DOHH2 (cell line): ENCODE data around the gene MACROD2.

Experiments used
- EZH2phosphoT487 ChIP-seq: fragments of 200-600 bp; sonication (generic); IDR thresholded peaks from 2 replicates; pipeline ENCODE4 v1.6.1; 2017; ENCODE audit warnings: borderline replicate concordance, mild to moderate bottlenecking, antibody characterized with exemption, low read length, moderate library complexity, mixed read lengths
- TF ChIP-seq, protein P1 (sequence below): fragments of 200-600 bp; sonication (generic); IDR thresholded peaks from one replicate; pipeline ENCODE4 v1.5.1; 2014; ENCODE audit warnings: antibody characterized with exemption, mild to moderate bottlenecking, low read depth, low read length; ENCODE audit not compliant: poor library complexity, severe bottlenecking

DNA sequence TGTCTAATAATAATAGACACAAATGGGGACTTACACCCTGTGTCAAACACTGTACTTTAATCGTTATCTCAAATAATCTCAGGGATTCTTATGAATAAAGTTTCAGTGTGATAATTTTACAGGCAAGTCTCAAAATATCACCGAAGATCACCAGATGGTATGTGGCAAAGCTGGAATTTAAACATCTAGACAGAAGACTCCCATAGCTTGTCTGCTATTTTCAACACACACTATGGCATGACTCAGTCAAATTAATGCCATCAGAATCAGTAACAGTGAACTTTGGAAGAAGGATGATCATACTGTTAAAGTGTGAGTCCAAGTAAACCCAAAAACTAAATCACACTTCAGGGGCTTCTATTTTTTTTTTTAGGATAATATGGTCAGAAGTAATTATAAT lies 1209.7 kb downstream of the MACROD2 start:
- TF ChIP-seq, protein P1, sequence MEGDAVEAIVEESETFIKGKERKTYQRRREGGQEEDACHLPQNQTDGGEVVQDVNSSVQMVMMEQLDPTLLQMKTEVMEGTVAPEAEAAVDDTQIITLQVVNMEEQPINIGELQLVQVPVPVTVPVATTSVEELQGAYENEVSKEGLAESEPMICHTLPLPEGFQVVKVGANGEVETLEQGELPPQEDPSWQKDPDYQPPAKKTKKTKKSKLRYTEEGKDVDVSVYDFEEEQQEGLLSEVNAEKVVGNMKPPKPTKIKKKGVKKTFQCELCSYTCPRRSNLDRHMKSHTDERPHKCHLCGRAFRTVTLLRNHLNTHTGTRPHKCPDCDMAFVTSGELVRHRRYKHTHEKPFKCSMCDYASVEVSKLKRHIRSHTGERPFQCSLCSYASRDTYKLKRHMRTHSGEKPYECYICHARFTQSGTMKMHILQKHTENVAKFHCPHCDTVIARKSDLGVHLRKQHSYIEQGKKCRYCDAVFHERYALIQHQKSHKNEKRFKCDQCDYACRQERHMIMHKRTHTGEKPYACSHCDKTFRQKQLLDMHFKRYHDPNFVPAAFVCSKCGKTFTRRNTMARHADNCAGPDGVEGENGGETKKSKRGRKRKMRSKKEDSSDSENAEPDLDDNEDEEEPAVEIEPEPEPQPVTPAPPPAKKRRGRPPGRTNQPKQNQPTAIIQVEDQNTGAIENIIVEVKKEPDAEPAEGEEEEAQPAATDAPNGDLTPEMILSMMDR: no peak
- no peak for TF ChIP-seq EZH2phosphoT487
